HepG2 (cell line): ENCODE measurements around the gene TRIM27. TPM values are rescaled to one million over a fixed set of nuclear protein-coding genes. Genes with fewer than 3 reads are reported as not detected.

ENCODE experiments used
- ATAC-seq: fragments of 200-7000 bp; cut with Tn5 transposase; 3 replicates; pipeline ENCODE4 v1.9.1; 2020; ENCODE audit warnings: mild to moderate bottlenecking, moderate library complexity
- BruUV-seq: library from RNA; stranded (reverse); fragments of 400-500 nt; replicated peaks from 2 replicates; lab custom pipeline; 2021; lab: Mats Ljungman, UMichigan
- CTCF ChIA-PET: fragments of 300-600 bp; formaldehyde crosslinking; extraction: SDS; loops from one replicate; lab custom pipeline; 2021; ENCODE audit warnings: low total read pairs, inconsistent platforms, low intra/inter-chr PET ratio; lab: Yijun Ruan, JAX
- POLR2A ChIA-PET: fragments of 350-600 bp; sonication (Branson Sonifier 250); formaldehyde crosslinking; loops from one replicate; lab custom pipeline; 2020; ENCODE audit warnings: antibody characterized with exemption, inconsistent platforms; lab: Yijun Ruan, JAX
- DNase-seq: peaks from one replicate; pipeline ENCODE4 v3.0.0-alpha.2; 2015; ENCODE audit warnings: low spot score
- FAIRE-seq: peaks from 3 replicates; lab custom pipeline; 2011; peaks lifted over from hg19 to GRCh38; lab: Jason Lieb, UNC
- H2AFZ ChIP-seq: one replicate; pipeline ENCODE4 v1.6.1; 2011; ENCODE audit warnings: low read length, inconsistent platforms
- H3K27ac ChIP-seq: fragments of 300-600 bp; 3 replicates; pipeline ENCODE4 v1.8.0; 2011; ENCODE audit warnings: mixed run types, mild to moderate bottlenecking, mixed read lengths, low read length, inconsistent platforms; ENCODE audit not compliant: insufficient read depth; ENCODE audit errors: extremely low read length
- H3K27me3 ChIP-seq, 2 experiments: fragments of 200-600 bp in 1 of 2; 2 replicates in 1 of 2; 3 replicates in 1 of 2; pipeline versions ENCODE4 v1.6.0 to v1.8.0; 2011; ENCODE audit warnings: low read length in 2 of 2, mild to moderate bottlenecking in 2 of 2, moderate library complexity in 2 of 2, inconsistent platforms in 1 of 2; ENCODE audit not compliant: insufficient read depth in 2 of 2, control insufficient read depth in 1 of 2
- H3K36me3 ChIP-seq, 2 experiments: fragments of 200-600 bp in 1 of 2; replicated peaks in 1 of 2; 2 replicates in 1 of 2; 3 replicates in 1 of 2; pipeline versions ENCODE4 v1.5.1 to v1.8.0; 2011; ENCODE audit warnings: low read length in 2 of 2, inconsistent platforms in 1 of 2; ENCODE audit not compliant: insufficient read depth in 2 of 2, control insufficient read depth in 1 of 2
- H3K4me1 ChIP-seq: 2 replicates; pipeline ENCODE4 v1.5.1; 2012; ENCODE audit warnings: low read length, inconsistent platforms; ENCODE audit not compliant: insufficient read depth
- H3K4me2 ChIP-seq: 2 replicates; pipeline ENCODE4 v1.6.0; 2011; ENCODE audit warnings: low read depth, low read length, inconsistent platforms
- H3K4me3 ChIP-seq, 3 experiments: fragments of 200-600 bp in 1 of 3; sonication (generic), shearing (Covaris generic) in 1 of 3; replicated peaks in 1 of 3; 2 replicates each; pipeline ENCODE4 v1.5.1; 2011 to 2016; ENCODE audit warnings: low read length in 3 of 3, inconsistent platforms in 2 of 3, low read depth in 2 of 3, mild to moderate bottlenecking in 2 of 3, control low read depth in 1 of 3, mixed read lengths in 1 of 3; ENCODE audit not compliant: insufficient read depth in 1 of 3
- H3K79me2 ChIP-seq: one replicate; pipeline ENCODE4 v1.6.1; 2011; ENCODE audit warnings: low read length, inconsistent platforms; ENCODE audit not compliant: insufficient read depth
- H3K9ac ChIP-seq: 2 replicates; pipeline ENCODE4 v1.6.0; 2011; ENCODE audit warnings: mild to moderate bottlenecking, low read depth, low read length, inconsistent platforms; ENCODE audit not compliant: insufficient read depth
- H3K9me3 ChIP-seq: 2 replicates; pipeline ENCODE4 v1.5.1; 2012; ENCODE audit warnings: mild to moderate bottlenecking, low read length
- H4K20me1 ChIP-seq: 2 replicates; pipeline ENCODE4 v1.6.0; 2011; ENCODE audit warnings: inconsistent platforms, mild to moderate bottlenecking, low read length, moderate library complexity; ENCODE audit not compliant: insufficient read depth
- HNRNPH1 ChIP-seq: fragments of 200-400 bp; formaldehyde crosslinking; optimal IDR thresholded peaks from 2 replicates; pipeline ENCODE3; 2017; ENCODE audit warnings: mild to moderate bottlenecking, low read depth, low read length
- KDM1A ChIP-seq: IDR thresholded peaks from 2 replicates; pipeline ENCODE4 v1.6.1; 2016; ENCODE audit warnings: missing compliant biosample characterization
- SP2 ChIP-seq: sonication (generic); formaldehyde crosslinking; IDR thresholded peaks from 2 replicates; pipeline ENCODE4 v1.5.1; 2020; ENCODE audit warnings: mild to moderate bottlenecking, missing genetic modification reagents
- SYNCRIP ChIP-seq: fragments of 200-400 bp; formaldehyde crosslinking; IDR thresholded peaks from 2 replicates; pipeline ENCODE4 v1.6.1; 2018; ENCODE audit warnings: mild to moderate bottlenecking, low read depth, low read length; ENCODE audit not compliant: insufficient read depth
- TAF15 ChIP-seq: fragments of 200-400 bp; formaldehyde crosslinking; IDR thresholded peaks from one replicate; pipeline ENCODE4 v1.6.1; 2018; ENCODE audit warnings: mild to moderate bottlenecking, low read depth, low read length; ENCODE audit not compliant: poor library complexity, severe bottlenecking
- ZFP82 ChIP-seq: sonication (generic); formaldehyde crosslinking; IDR thresholded peaks from 2 replicates; pipeline ENCODE4 v1.5.1; 2020; ENCODE audit warnings: mild to moderate bottlenecking, missing genetic modification reagents, borderline replicate concordance
- ZKSCAN8 ChIP-seq: IDR thresholded peaks from 2 replicates; pipeline ENCODE4 v1.6.1; 2016; ENCODE audit warnings: borderline replicate concordance, missing genetic modification reagents, missing compliant biosample characterization
- ZNF562 ChIP-seq: sonication (generic); formaldehyde crosslinking; IDR thresholded peaks from 2 replicates; pipeline ENCODE4 v1.8.0; 2022; ENCODE audit warnings: missing genetic modification reagents, borderline replicate concordance
- WGBS: methylation state at CpG from one replicate; pipeline ENCODE4 v1.1.6; 2017; ENCODE audit warnings: low lambda C conversion rate; 5-methylcytosine and 5-hydroxymethylcytosine counted together
- in situ Hi-C: cut with HindIII; loops from 2 replicates; pipeline ENCODE4 v1.10.0; 2017; ENCODE audit warnings: low pct_unique_long_range_greater_than_20kb; ENCODE audit not compliant: extremely low pct_ligation_motif_present
- intact Hi-C: fragments of 100-400 bp; cut with micrococcal nuclease; formaldehyde crosslinking; loops from one replicate; pipeline ENCODE4 v1.10.0; 2022; ENCODE audit not compliant: unreplicated experiment
- polyA plus RNA-seq, 8 experiments: library from polyadenylated mRNA; depleted of rRNA in 3 of 8; stranded (reverse) in 7 of 8; unstranded in 1 of 8; fragments of >200 nt; fragmentation: Illumina TruSeq in 4 of 8; extraction: Trizol in 4 of 8; gene quantifications; 2 replicates each; pipeline versions ENCODE4 v1.2.1 to v1.2.3, GENCODE V29; 2011 to 2016; ENCODE audit warnings: low read depth in 4 of 8, missing spikeins in 1 of 8, mixed read lengths in 1 of 8; ENCODE audit not compliant: insufficient read depth in 1 of 8
- total RNA-seq, 5 experiments: library from RNA; depleted of rRNA; stranded (reverse); fragments of >200 nt; fragmentation: Illumina TruSeq; extraction: Trizol; gene quantifications; 2 replicates each; pipeline ENCODE4 v1.2.3, GENCODE V29; 2016; ENCODE audit warnings: low read depth in 1 of 5
- TF ChIP-seq, protein P1 (sequence below), 2 experiments: sonication (generic) in 1 of 2; formaldehyde crosslinking in 1 of 2; IDR thresholded peaks; 2 replicates each; pipeline versions ENCODE4 v1.6.1 to v1.9.0; 2014 to 2022; ENCODE audit warnings: antibody characterized with exemption in 1 of 2, borderline replicate concordance in 1 of 2, inconsistent platforms in 1 of 2, low read depth in 1 of 2, missing genetic modification reagents in 1 of 2
- TF ChIP-seq, protein P2 (sequence below): sonication (generic); formaldehyde crosslinking; IDR thresholded peaks from 2 replicates; pipeline ENCODE4 v1.5.1; 2020; ENCODE audit warnings: mild to moderate bottlenecking, missing genetic modification reagents, moderate library complexity

Gene TRIM27
- total and polyA plus RNA-seq, 2 of the 13 experiments (the other 11 are each of a cell fraction or from before 2014, with no cell fraction given), result 88.6 to 112 TPM

DNA sequence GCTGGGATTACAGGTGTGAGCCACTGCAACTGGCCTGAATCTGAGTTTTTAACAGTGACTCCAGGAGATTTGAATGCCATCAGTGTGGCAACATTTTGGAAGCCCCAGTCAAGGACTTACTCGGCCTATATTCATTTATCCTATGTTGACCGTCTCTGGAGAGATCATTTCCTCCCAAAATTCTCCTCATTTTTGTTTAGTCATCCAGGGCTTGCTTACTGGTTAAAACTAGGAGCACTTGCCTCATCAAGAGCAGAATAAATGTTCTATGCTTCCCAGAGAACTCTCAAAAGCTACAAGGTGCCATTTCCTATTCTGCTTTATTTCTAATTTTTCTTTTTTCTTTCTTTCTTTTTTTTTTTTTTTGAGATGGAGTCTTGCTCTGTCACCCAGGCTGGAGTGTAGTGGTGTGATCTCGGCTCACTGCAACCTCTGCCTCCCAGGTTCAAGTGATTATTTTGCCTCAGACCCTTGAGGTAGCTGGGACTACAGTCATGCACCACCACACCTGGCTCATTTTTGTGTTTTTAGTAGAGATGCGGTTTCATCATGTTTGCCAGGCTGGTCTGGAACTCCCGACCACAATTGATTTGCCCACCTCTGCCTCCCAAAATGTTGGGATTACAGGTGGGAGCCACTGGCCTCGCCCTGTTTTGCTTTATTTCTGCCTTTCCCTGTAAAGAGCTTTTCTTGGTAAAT lies 23.4 kb upstream of the TRIM27 start:
- Histone ChIP-seq H3K9me3 (no peaks in the 10 kb centered on the region), H3K4me3 (peak overlapping the region in 1 of 3 experiments; percentile 23; a peak in 1 of 6 replicates), H3K36me3 (no peaks in the 10 kb centered on the region), H3K4me2 (peak overlapping the region; percentile 58), H2AFZ (no peak overlapping the region), H3K4me1 (peaks cover 73% of the 10 kb centered on the region), H4K20me1 (no peaks in the 10 kb centered on the region), H3K27me3 (peaks cover 0 to 3% of the 10 kb centered on the region in 2 experiments; a peak in 1 of 5 replicates), H3K9ac (0 out of 2 replicates have a peak overlapping the region, but pooled peaks have one; percentile 52), H3K79me2 (no peaks in the 10 kb centered on the region), H3K27ac (peak overlapping the region; percentile 54)
- intact Hi-C loops, result no loop called here
- BruUV-seq, result no TSS peak
- WGBS, result 66% methylated on average over 6 of the region's 6 CpGs
- ATAC-seq (no peak), FAIRE-seq (no peak), DNase-seq (no peak)
- in situ Hi-C loops, result no loop called here
- CTCF ChIA-PET, result no interaction called here
- POLR2A ChIA-PET, result interaction anchor here (1.1 to 2.6 kb wide), 4 partner anchors 24 to 81 kb away, joined by 5 to 17 read pairs (median 10); partner anchors contain the start of gene TRIM27
- TF ChIP-seq ZNF562 (CRISPR knock-in tag) (no peak), SYNCRIP (no peak), ZFP82 (CRISPR knock-in tag) (no peak), ZKSCAN8 (CRISPR knock-in tag) (no peak), TAF15 (no peak), KDM1A (no peak), HNRNPH1 (no peak), SP2 (CRISPR knock-in tag) (no peak)
- TF ChIP-seq, protein P1, sequence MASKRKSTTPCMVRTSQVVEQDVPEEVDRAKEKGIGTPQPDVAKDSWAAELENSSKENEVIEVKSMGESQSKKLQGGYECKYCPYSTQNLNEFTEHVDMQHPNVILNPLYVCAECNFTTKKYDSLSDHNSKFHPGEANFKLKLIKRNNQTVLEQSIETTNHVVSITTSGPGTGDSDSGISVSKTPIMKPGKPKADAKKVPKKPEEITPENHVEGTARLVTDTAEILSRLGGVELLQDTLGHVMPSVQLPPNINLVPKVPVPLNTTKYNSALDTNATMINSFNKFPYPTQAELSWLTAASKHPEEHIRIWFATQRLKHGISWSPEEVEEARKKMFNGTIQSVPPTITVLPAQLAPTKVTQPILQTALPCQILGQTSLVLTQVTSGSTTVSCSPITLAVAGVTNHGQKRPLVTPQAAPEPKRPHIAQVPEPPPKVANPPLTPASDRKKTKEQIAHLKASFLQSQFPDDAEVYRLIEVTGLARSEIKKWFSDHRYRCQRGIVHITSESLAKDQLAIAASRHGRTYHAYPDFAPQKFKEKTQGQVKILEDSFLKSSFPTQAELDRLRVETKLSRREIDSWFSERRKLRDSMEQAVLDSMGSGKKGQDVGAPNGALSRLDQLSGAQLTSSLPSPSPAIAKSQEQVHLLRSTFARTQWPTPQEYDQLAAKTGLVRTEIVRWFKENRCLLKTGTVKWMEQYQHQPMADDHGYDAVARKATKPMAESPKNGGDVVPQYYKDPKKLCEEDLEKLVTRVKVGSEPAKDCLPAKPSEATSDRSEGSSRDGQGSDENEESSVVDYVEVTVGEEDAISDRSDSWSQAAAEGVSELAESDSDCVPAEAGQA (IDR thresholded peaks at IDR 0.05; ENCODE audit: low read depth), result no peak
- TF ChIP-seq, protein P1 (CRISPR knock-in tag; IDR thresholded peaks at IDR 0.05; ENCODE audit: borderline replicate concordance), result no peak
- TF ChIP-seq, protein P2, sequence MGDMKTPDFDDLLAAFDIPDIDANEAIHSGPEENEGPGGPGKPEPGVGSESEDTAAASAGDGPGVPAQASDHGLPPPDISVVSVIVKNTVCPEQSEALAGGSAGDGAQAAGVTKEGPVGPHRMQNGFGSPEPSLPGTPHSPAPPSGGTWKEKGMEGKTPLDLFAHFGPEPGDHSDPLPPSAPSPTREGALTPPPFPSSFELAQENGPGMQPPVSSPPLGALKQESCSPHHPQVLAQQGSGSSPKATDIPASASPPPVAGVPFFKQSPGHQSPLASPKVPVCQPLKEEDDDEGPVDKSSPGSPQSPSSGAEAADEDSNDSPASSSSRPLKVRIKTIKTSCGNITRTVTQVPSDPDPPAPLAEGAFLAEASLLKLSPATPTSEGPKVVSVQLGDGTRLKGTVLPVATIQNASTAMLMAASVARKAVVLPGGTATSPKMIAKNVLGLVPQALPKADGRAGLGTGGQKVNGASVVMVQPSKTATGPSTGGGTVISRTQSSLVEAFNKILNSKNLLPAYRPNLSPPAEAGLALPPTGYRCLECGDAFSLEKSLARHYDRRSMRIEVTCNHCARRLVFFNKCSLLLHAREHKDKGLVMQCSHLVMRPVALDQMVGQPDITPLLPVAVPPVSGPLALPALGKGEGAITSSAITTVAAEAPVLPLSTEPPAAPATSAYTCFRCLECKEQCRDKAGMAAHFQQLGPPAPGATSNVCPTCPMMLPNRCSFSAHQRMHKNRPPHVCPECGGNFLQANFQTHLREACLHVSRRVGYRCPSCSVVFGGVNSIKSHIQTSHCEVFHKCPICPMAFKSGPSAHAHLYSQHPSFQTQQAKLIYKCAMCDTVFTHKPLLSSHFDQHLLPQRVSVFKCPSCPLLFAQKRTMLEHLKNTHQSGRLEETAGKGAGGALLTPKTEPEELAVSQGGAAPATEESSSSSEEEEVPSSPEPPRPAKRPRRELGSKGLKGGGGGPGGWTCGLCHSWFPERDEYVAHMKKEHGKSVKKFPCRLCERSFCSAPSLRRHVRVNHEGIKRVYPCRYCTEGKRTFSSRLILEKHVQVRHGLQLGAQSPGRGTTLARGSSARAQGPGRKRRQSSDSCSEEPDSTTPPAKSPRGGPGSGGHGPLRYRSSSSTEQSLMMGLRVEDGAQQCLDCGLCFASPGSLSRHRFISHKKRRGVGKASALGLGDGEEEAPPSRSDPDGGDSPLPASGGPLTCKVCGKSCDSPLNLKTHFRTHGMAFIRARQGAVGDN, result no peak
